ENCODE data around the gene ADARB2.

The ADARB2 gene

DNA sequence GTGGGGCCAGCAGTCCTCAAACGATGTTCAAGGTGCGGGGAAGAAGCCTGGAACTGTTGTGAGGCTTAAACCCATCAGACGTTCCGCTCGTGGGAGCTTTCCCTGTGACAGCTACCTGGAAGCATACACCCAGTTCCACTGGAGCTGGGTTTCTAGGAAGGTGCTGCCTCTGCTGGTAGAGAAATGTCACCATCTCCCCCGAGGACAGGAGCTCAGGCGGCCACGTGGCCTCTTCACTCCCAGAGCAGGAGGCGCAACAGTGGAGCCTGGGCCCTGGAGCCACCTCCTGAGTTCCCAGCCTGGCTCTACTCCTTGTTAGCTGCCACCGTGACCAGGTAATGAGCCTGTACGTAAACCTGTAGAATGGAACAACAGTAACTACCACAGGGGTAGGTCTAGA lies 156.1 kb downstream of the ADARB2 start:
- DNase-seq: no peak

DNA sequence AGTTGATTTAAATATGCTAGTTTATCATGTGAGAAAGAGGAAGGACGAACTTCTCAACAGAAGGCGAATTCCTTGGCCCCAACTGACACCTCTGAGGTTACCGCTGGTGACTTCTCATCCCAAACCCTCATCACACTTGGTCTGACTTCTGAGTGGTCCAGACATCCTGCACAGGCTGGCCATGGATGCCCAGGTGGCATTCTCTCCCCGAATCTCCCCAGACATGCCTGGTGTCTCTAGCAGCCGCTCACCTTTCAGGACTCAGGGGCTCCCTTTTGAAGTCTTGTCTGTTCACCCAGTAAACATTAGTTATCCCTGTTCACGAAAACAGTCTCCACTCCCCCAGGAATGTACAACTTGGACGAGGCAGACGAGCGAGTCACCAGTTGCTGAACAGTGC lies 157.7 kb downstream of the ADARB2 start:
- no peak for DNase-seq

DNA sequence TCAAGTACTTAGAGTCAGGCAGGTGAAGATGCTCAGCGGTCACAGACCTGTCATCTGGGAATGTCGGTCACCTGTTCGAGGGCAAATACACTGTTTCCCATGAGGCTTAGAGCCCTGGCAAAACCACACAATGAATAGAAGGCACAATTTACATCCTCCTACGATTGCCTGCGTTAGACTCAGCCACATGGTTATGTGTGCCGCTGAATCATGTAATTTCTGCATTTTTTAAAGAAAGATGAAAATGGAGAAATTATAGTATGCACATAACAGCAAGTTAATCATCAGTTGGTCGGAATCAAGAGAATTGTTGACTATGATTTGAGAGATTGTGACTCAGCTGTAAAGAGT lies 158.2 kb downstream of the ADARB2 start:
- DNase-seq: no peak

DNA sequence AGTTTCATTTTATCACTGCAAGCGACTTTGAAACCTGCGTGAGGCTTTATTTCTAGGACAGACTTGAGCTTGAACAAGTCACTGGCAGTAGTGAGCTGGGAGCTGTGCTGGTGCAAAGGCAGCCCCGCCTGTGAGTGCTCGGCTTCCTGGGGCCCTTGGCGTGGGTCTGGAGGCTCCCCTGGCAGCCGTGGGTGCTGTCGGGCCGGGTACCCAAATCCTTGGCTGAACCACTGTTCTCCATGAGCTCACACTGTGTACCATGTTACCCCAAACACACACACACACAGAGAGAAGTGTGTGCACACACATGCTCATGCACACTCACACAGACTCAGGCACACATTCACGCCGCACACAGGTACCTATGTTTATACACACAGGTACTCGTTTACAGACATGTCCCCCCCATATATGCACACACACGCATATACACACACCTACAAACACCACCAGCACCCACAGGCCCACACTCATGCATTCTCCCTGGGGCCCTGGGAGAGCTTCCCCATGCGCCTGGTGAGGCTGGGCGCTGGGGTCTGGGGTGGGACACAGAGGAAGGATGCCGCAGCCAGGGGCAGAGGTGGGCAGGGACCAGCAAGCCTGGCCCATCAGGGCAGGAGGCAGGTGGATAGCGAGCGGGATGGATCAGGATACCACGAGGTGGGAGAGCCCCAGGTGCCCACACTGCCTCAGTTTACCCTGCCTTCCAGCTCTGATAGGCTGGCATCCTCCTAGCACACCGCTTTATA lies 158.8 kb downstream of the ADARB2 start:
- no peak for DNase-seq

DNA sequence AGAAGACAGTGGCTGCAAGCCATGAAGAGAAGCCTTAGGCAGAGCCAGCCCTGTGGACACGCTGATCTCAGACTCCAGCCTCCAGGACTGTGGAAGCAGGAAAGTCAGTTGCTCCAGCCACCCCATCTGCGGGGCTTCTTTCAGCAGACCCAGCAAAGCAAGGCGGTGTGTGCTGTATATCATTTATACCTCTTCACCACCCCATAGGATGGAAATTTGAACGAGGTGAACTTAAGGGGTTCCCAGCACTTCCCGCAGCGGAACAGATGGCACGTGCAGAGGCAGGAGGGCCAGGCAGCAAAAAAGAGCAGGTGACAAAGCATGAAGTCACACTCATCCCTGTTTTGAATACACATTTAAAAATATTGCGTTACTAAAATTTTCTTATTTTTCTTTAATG lies 159.4 kb downstream of the ADARB2 start:
- no peak for DNase-seq

DNA sequence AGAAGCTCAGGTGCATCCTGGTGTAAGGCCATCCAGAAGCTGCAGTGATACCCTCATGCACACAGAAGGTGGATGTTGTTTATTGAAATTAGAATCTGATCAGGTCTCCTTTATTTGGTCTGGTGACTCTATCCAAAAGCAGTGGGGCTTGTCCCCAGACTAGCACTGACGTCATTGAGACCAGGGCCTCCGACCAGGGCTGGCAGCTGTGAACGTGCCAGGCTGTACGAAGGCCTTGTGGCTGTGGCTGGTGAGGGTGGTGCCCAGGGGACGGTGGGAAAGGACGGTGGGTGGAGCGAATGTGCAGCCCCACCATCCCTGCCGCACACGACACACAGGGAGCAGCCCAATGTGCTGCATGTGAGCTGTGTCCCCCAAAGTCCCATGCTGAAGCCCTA lies 160.0 kb downstream of the ADARB2 start:
- no peak for DNase-seq

DNA sequence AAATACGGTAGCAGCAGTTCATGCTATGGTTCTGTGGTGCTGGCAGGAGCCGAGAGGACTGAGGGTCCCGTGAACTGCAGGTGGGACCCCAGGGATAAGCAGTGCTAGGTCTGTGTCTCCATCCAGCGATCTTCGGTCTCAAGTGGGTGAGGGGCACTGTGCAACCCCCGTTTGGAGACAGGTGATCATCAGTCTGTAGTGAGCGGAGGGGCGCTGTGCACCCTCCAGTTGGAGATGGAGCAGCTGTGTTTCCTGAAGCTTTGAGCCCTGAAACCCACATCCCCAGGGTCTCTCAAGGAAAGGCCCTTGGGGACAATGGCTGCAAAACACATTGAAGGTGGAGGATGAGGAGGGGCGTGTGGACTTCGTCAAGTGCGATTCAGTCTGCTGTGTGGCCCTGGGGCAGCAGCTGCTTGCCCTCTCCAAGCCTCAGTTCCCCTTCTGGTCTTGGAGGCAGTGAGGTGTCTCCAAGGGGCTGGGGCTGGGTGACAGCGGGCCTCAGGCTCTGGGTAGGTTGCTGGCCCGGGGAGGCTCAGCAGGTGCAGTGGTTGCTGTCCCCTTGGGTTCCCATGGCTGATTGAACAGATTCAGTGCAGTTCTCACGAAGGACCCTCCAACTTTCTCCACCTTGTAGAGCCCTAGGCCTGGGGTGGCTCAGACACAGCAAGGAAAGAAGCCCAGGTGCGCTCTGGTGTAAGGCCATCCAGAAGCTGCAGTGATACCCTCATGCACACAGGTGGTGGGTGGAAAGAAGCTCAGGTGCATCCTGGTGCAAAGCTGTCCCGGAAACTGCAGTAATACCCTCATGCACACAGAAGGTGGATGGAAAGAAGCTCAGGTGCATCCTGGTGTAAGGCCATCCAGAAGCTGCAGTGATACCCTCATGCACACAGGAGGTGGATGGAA lies 160.6 kb downstream of the ADARB2 start:
- no peak for DNase-seq

DNA sequence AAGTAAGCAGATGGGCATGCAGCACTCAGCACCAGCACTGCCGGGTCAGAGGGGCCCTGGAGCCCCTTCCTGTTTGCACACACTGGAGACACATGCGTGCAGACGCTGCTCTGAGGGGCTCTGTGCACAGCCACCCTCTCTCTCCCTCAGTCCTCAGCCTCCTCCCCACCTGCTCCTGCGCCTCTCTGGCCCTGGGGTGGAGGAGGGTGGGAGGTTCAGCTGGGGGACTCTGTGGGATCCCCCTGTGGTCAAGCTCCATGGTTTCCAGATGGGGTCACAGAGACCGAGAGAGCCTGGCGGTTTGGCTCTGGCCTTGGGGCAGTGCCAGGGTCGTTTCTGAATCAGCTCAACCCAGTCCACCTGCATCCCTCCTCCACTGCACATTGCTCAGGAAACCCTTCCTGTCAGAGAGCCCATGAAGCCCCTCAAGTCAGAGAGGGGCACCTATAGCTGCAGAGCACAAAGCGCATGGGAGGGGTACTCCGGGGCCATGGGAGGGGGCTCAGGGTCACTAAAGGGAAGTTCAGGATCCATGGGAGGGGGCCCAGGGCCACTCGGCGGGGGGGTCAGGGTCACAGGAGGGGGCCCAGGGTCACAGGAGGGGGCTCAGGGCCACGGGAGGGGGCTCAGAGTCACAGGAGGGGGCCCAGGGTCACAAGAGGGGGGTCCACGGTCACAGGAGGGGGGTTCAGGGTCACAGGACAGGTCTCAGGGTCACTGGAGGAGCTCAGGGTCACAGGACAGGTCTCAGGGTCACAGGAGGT lies 161.7 kb downstream of the ADARB2 start:
- DNase-seq: no peak

DNA sequence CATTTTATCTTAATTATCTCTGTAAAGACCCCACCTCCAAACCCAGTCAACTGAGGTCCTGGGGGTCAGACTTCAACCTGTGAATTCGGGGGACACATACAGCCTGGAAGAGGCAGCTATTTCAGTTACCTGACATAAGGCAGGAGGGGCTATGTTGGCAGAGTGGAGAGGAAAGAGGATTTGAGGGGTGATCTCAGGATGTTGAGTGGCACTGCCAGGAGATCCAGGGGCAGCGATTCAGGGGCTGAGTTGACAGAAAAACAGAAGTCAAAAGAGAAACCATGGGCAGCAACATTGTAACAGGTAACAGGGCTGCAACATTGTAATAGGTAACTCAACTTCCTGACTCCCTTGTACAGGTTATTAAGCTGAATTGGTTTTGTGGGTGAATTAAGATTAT lies 162.6 kb downstream of the ADARB2 start:
- no peak for DNase-seq

DNA sequence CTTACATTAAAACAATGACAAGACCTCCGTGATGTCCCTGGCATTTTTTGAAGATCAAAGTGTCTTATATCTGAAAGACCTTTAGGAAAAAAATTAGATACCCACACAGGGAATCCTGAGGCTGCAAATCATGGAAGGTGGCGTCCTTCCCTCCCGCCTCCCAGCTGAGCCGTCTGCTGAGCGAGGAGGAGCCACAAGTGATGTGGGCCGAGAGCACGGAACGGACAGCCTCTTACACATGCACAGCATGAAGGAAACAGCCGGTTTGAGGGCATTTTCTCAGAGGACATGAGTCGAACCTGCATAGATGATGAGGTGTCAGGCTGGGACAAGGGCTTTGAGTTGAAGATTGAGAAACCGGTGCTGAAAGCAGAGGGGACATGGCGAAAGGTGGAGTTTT lies 163.3 kb downstream of the ADARB2 start:
- no peak for DNase-seq

DNA sequence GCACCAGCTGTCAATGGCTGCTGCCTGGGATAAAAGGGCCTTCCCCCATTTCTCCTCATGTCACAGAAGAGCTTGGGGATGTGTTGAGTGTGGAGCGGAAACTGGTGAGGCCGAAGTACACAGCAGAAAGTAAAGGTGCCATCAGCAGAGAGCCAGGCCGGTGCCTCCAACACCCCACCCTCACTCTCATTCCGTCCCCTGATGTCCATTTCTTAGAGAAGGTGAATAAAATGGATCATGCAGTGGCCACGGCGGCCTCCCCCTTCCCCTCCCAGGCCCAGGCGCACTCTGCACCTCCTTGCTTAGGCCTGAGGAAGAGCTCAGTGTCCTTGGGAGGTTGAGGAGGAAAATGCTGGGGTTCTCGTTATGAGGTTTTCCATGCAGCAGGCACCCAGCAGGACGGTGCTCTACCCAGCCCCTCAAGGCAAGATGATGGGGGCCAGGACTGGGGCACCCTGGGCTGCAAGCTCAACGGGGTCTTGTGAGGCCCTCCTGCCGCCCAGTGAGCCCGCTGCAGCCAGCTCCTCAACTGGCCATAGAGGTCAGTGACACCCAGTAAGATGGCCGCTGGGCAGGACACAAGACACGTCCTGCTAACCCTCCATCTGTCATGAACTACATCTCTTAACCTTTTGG lies 163.9 kb downstream of the ADARB2 start:
- DNase-seq: no peak

DNA sequence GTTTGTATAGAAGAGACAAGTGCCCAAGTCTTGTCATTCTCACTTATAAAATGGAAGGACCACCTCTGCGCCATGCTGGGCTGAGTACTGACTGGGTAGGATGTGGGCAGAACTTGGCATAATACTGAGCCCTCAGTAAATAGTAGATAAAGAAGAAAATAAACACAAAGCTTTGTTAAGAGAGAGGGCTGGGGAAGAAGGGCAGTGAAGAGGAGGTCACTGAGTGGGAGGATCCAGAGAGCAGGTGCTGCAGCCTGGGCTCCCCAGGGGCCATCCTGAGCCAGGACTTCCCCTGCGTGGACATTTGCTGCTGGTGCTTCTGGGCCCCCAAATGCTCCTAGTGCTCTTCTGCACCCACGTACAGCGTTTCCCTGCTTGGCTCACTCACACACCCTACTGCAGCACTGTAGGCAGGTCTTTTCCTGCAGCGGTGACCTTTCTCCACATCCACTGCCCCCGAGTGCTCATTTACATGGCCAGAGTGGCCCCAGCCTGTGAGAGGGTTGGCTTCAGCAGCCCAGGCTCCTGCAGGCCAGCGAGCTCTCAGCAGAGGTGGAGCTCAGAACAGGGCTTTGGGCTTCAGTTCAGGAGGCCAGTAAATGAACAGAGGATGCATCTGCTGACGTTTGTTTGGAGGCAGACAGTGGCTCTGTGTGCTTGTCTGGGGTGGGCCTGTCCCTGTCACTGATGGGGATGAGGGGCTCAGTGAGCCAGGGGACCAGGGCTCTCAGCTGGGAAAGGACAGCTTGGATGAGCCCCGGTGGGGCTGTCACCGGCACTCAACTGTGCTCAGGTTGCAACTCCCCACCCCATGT lies 164.6 kb downstream of the ADARB2 start:
- DNase-seq: no peak

DNA sequence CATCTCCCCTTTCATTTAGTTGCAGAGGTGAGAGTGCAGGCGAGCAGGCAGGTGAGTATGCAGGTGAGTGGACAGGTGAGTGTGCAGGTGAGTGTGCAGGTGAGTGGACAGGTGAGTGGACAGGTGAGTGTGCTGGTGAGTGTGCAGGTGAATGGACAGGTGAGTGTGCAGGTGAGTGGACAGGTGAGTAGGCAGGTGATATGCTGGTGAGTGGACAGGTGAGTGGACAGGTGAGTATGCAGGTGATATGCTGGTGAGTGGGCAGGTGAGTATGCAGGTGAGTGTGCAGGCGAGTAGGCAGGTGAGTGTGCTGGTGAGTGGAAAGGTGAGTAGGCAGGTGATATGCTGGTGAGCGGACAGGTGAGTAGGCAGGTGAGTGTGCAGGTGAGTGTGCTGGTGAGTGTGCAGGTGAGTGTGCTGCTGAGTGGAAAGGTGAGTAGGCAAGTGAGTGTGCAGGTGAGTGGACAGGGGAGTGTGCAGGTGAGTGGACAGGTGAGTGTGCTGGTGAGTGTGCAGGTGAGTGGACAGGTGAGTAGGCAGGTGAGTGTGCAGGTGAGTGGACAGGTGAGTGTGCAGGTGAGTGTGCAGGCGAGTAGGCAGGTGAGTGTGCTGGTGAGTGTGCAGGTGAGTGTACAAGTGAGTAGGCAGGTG lies 165.6 kb downstream of the ADARB2 start:
- no peak for DNase-seq

DNA sequence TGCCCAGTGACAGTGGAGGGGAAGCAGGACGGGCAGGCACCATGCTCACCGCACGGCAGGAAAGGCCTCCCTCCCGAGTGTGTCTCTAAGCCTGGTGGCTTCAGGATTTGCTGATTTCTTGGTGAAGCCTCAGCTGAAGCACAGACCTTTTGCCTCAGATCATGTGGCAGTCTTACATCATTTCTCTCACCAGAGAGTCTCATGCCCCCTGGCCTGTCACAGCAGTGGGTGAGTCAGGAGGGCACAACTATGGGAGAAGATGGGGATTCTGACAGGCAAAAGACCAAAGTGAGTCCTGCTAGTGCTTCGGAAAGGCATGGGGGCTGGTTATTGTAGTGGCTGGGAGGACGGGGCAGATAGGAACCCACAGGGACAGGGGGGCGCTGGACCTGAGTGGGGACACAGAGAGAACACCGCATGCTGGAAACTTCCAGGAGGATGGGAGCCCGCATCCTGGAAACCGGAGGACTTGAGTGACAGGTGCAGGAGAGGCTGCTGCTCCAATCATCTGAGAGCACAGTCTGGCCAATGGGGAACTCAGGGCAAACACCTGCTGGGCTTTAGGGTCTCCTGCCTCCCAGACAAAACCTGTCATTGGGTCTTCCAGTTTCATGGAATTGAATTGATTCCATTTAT lies 166.8 kb downstream of the ADARB2 start:
- DNase-seq: no peak

DNA sequence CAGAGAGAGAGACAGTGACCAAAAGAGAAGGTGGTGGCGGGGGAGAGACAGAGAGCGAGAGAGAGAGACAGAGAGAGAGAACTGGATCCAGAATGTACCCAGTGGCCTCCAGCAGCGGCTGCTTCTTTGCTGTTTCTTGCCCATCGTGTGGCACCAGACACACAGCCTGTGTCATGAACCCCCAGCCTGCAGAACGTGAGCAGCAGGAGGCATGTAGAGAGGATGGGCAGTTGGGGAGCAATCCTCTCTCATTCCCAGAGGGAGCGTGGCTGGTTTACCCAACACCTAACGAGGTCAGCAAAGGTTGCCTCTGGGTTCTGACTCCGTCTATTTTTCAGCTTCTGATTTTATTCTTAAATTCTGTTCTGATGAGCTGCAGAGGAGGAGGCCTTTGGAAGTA lies 168.1 kb downstream of the ADARB2 start:
- DNase-seq: no peak

DNA sequence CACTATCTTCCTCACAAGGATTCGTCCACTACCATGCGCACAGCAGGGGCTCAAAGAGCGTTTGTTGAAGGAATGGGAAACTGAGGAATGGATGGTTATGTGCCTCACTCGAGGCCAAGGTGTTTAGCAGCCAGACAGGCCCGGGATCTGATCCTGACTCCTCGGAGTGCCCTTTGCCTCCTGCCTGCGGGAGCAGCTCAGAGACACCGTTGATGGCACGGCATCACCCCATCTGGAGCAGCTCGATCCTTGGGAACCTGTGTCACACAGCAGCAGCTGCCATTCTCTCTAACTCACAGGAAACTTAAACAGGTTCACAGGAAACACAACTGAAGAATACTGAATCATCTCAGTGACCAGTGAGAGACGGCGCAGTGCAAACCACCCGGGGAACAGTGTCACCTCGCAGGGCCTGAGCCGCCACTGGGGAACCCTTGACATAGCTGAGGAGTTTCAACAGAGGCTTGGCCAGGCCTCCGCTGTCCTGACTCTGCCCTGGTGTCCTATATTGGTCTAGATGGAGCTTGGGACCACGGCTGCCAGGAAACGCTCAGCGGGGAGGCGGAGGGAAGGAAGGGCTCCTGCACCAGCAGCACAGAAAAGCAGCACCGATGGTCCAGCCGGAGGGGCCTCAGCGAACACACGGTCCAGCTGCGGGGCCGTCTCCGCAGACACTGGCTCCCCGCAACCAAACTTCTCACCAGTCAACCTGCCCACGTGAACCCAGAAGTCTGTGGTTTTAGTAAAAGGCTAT lies 169.4 kb downstream of the ADARB2 start:
- DNase-seq: no peak

DNA sequence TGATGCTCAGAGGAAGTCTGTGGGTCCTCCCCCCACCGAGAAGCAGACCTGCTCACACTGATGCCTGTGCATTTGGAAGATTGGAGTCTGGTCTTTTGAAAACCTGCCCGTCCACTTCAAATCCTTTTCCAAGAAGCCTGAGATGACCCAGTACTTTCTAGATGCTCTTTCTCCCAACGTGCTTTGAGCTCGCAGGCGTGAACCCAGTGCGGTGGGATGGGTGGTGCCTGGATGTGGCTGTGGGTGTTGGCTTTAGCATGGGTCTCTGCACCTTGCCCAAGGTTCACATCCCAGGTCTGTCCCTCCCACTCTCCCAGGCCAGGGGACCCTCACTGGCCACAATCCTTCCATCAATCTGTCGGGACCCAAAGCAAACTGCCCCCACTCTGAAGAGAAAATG lies 170.2 kb downstream of the ADARB2 start:
- no peak for DNase-seq

DNA sequence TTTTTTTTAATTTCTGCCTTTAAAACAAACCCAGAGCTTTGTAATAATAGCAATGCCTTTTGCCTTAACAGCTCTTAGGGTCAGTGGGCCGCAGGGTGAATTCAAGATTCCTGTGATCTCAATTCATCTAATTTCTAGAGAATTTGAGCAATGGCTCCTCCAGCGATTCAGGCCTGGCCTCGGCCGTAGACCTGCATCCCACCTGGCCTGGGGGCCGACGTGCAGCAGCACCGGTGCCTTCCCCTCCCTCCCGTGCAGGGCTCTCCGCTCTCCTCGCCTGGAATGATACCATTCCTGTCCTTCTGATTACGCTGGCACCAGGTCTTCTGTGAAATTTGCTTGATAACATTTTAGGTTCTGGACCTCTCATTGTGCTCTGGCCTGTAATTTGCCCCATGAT lies 172.5 kb downstream of the ADARB2 start:
- no peak for DNase-seq

DNA sequence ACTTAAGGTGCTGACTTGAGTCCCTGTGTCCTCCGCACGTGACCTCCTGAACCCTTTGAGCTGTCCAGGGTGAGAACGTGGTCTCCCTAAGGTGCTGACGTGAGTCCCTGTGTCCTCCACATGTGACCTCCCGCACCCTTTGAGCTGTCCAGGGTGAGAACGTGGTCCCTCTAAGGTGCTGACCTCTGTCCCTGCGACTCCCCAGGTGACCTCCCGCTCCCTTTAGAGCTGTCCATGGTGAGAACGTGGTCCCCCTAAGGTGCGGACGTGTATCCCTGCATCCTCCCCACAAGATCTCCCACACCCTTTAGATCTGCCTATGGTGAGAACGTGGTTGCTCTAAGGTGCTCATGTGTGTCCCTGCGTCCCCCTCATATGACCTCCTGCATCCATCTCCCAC lies 174.3 kb downstream of the ADARB2 start:
- no peak for DNase-seq

DNA sequence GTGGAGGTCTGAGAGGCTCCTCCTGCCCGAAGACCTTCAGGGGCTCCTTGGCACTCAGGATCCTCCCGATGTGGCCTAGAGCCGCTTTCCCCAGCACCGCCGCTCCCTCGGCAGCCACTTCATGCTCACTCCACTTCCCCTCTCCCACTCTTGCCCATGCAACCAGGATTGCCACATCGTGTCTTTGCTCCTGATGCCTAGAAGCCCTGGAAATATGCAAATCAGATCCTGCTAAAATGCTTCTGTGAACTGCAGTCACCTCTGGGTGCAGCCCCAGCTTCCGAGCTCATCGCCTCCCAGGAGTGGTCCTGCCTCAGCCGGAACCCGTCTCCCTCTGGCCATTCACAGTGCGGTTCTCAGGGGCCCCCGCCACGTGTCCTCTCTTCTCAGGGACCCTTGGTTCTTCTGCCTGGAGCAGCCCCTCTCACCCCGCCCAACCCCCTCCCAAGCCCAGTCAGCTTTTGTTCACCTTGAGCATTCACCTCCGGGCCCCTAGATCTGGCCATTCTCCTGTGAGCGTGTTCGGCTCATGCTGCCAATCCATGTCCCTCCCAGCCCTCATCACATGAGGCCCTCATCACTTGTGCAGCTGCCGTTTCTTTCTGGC lies 175.5 kb downstream of the ADARB2 start:
- no peak for DNase-seq
